ENCODE measurements around the gene IER5.

- TF ChIP-seq CTCF (IDR thresholded peaks at IDR 0.05) (no peak), POLR2A (IDR thresholded peaks at IDR 0.05) (no peak)
These were observed 34.7 kb downstream of the IER5 start for GRCh38 chr1:181123173-181123572.
